HEK293 (cell line): ENCODE data around the gene HMCN2.
A peak's percentile ranks its signal among the peaks of the same experiment; 100 is the strongest.

Experiments
- CTCF ChIA-PET: fragments of 350-600 bp; formaldehyde crosslinking; extraction: SDS; loops from one replicate; lab custom pipeline; 2021; ENCODE audit warnings: antibody characterized with exemption; lab: Yijun Ruan, JAX
- POLR2A ChIA-PET: fragments of 300-600 bp; formaldehyde crosslinking; extraction: SDS; loops from one replicate; lab custom pipeline; 2020; ENCODE audit warnings: antibody characterized with exemption, inconsistent platforms; lab: Yijun Ruan, JAX
- H3K27ac ChIP-seq: fragments of 200-500 bp; sonication (Bioruptor generic); 2 replicates; pipeline ENCODE4 v1.5.1; 2014; ENCODE audit warnings: low read depth, low read length, control low read depth, inconsistent platforms; ENCODE audit errors: extremely low read depth
- H3K36me3 ChIP-seq, 2 experiments: fragments of 200-500 bp in 1 of 2; sonication (Bioruptor generic) in 1 of 2; 1 replicate in 1 of 2; 2 replicates in 1 of 2; pipeline ENCODE4 v1.5.1; 2014 to 2017; ENCODE audit warnings: inconsistent platforms in 2 of 2, low read length in 2 of 2; ENCODE audit not compliant: control insufficient read depth in 2 of 2, insufficient read depth in 1 of 2
- H3K4me1 ChIP-seq: fragments of 200-500 bp; sonication (Bioruptor generic); 2 replicates; pipeline ENCODE4 v1.5.1; 2014; ENCODE audit warnings: mild to moderate bottlenecking, low read length, inconsistent platforms; ENCODE audit not compliant: control insufficient read depth, insufficient read depth
- H3K4me3 ChIP-seq: 2 replicates; pipeline ENCODE4 v1.5.1; 2011; ENCODE audit warnings: low read depth, mild to moderate bottlenecking, control low read depth, low read length, moderate library complexity
- H3K9me3 ChIP-seq: fragments of 200-500 bp; sonication (Bioruptor generic); 2 replicates; pipeline ENCODE4 v1.5.1; 2014; ENCODE audit warnings: low read depth, low read length, inconsistent platforms; ENCODE audit not compliant: control insufficient read depth, insufficient read depth
- BCL11A ChIP-seq: fragments of 450-650 bp; formaldehyde crosslinking; IDR thresholded peaks from 2 replicates; pipeline ENCODE4 v1.5.1; 2016; ENCODE audit warnings: low read depth, missing biosample characterization, missing genetic modification characterization
- PBX3 ChIP-seq: sonication (generic); formaldehyde crosslinking; IDR thresholded peaks from 2 replicates; pipeline ENCODE4 v1.8.1; 2022; ENCODE audit warnings: mild to moderate bottlenecking, moderate library complexity, missing genetic modification reagents
- PRDM10 ChIP-seq: fragments of 450-650 bp; formaldehyde crosslinking; IDR thresholded peaks from 2 replicates; pipeline ENCODE4 v1.5.1; 2016; ENCODE audit warnings: missing biosample characterization, missing genetic modification characterization
- SCRT2 ChIP-seq: fragments of 450-650 bp; formaldehyde crosslinking; IDR thresholded peaks from 2 replicates; pipeline ENCODE4 v1.5.1; 2016; ENCODE audit warnings: missing biosample characterization, missing genetic modification characterization
- ZBTB26 ChIP-seq: fragments of 450-650 bp; formaldehyde crosslinking; optimal IDR thresholded peaks from 2 replicates; pipeline ENCODE3; 2016; ENCODE audit warnings: missing biosample characterization, mild to moderate bottlenecking, missing genetic modification characterization
- ZBTB49 ChIP-seq: fragments of 450-650 bp; formaldehyde crosslinking; IDR thresholded peaks from 2 replicates; pipeline ENCODE4 v1.5.1; 2016; ENCODE audit warnings: missing biosample characterization, missing genetic modification characterization, low read depth
- ZFP69B ChIP-seq: fragments of 450-650 bp; formaldehyde crosslinking; IDR thresholded peaks from 2 replicates; pipeline ENCODE4 v1.5.1; 2016; ENCODE audit warnings: missing biosample characterization, missing genetic modification characterization
- ZNF112 ChIP-seq: fragments of 450-650 bp; formaldehyde crosslinking; IDR thresholded peaks from 2 replicates; pipeline ENCODE4 v1.5.0; 2017; ENCODE audit warnings: missing biosample characterization, missing genetic modification characterization
- ZNF155 ChIP-seq: fragments of 450-650 bp; formaldehyde crosslinking; IDR thresholded peaks from 2 replicates; pipeline ENCODE4 v1.5.1; 2016; ENCODE audit warnings: missing biosample characterization, missing genetic modification characterization
- ZNF174 ChIP-seq: fragments of 450-650 bp; formaldehyde crosslinking; IDR thresholded peaks from 2 replicates; pipeline ENCODE4 v1.5.0; 2017; ENCODE audit warnings: missing biosample characterization, mild to moderate bottlenecking, missing genetic modification characterization
- ZNF202 ChIP-seq: fragments of 450-650 bp; formaldehyde crosslinking; IDR thresholded peaks from 2 replicates; pipeline ENCODE4 v1.5.1; 2016; ENCODE audit warnings: missing biosample characterization, missing genetic modification characterization, borderline replicate concordance
- ZNF398 ChIP-seq: fragments of 450-650 bp; formaldehyde crosslinking; IDR thresholded peaks from 2 replicates; pipeline ENCODE4 v1.5.1; 2017; ENCODE audit warnings: missing biosample characterization, missing genetic modification characterization
- ZNF423 ChIP-seq: fragments of 450-650 bp; formaldehyde crosslinking; IDR thresholded peaks from 2 replicates; pipeline ENCODE4 v1.5.1; 2016; ENCODE audit warnings: missing biosample characterization, missing genetic modification characterization
- ZNF518A ChIP-seq: fragments of 450-650 bp; formaldehyde crosslinking; conservative IDR thresholded peaks from 2 replicates; pipeline ENCODE4 v1.5.1; 2016; ENCODE audit warnings: low read depth, missing biosample characterization, missing genetic modification characterization

HMCN2 gene

GRCh38 chr9:130265431-130266235 is at the start of gene HMCN2:
HMCN2 (plus strand) TSS chr9:130265760; CDS start chr9:130265879, 119 bp downstream.
- ChIA-PET CTCF (interaction anchor here (0.7 to 1.8 kb wide), 6 partner anchors 10 to 595 kb away, joined by 3 to 6 read pairs (median 3); no protein-coding TSS in a partner anchor), POLR2A (no interaction called here)
- no peak for TF ChIP-seq ZNF423 (tag by site-specific recombination)
- TF ChIP-seq ZNF174 (tag by site-specific recombination): no peak
- peak; percentile 25; the same call in 1 of the 2 replicates for TF ChIP-seq PBX3 (CRISPR knock-in tag)
- TF ChIP-seq ZNF155: no peak
- peak; percentile 54; the same call in 1 of the 2 replicates for TF ChIP-seq ZNF398 (tag by site-specific recombination)
- TF ChIP-seq ZBTB26: peak; percentile 55
- Histone ChIP-seq H3K27ac (no peak within 1 kb of the TSS), H3K4me1 (no peaks in the 10 kb centered on the region), H3K9me3 (no peaks in the 10 kb centered on the region), H3K36me3 (no peaks in the 10 kb centered on the region), H3K4me3 (peak within 1 kb of the TSS; percentile 32)

GRCh38 chr9:130217838-130218237 is 47.7 kb upstream of the HMCN2 start:
- ChIA-PET CTCF (interaction anchor here (0.9 to 1.8 kb wide), 5 partner anchors 20 to 128 kb away, joined by 3 to 5 read pairs (median 4); no protein-coding TSS in a partner anchor), POLR2A (no interaction called here)
- Histone ChIP-seq H3K4me1 (no peaks in the 10 kb centered on the region), H3K27ac (no peak overlapping the region), H3K9me3 (no peaks in the 10 kb centered on the region), H3K4me3 (no peak overlapping the region), H3K36me3 (peaks cover 0 to 7% of the 10 kb centered on the region in 2 experiments; a peak in 1 of 3 replicates)
- no peak for TF ChIP-seq ZNF518A (tag by site-specific recombination)
- no peak for TF ChIP-seq PRDM10 (tag by site-specific recombination)
- TF ChIP-seq BCL11A (tag by site-specific recombination): no peak
- TF ChIP-seq ZBTB49: no peak
- TF ChIP-seq SCRT2 (tag by site-specific recombination): no peak
- no peak for TF ChIP-seq ZNF155
- no peak for TF ChIP-seq ZFP69B (tag by site-specific recombination)
- no peak for TF ChIP-seq ZNF112 (tag by site-specific recombination)
- no peak for TF ChIP-seq ZNF202 (tag by site-specific recombination)
